MCF 10A (cell line): ENCODE results near the gene SLC50A1. TPM values are rescaled to one million over a fixed set of nuclear protein-coding genes. Genes with fewer than 3 reads are reported as not detected.

ENCODE experiments used
- BruUV-seq: library from RNA; stranded (reverse); fragments of 400-500 nt; replicated peaks from 2 replicates; lab custom pipeline; 2021; lab: Mats Ljungman, UMichigan
- CTCF ChIA-PET: fragments of 300-600 bp; sonication (Branson Sonifier 250); formaldehyde crosslinking; extraction: SDS; loops from one replicate; lab custom pipeline; 2021; ENCODE audit warnings: antibody characterized with exemption, inconsistent platforms; lab: Yijun Ruan, JAX
- POLR2A ChIA-PET: fragments of 300-600, 350-650 bp; sonication (Branson Sonifier 250); formaldehyde crosslinking; extraction: SDS; loops from one replicate; lab custom pipeline; 2020; ENCODE audit warnings: antibody characterized with exemption, inconsistent platforms; lab: Yijun Ruan, JAX
- DNase-seq: peaks from one replicate; pipeline ENCODE4 v3.0.0-alpha.2; 2018; ENCODE audit not compliant: unreplicated experiment
- H3K27ac Mint-ChIP-seq: one replicate; pipeline ENCODE4 v1.8.0; 2022; ENCODE audit warnings: mild to moderate bottlenecking, low read depth, mixed read lengths; ENCODE audit not compliant: unreplicated experiment
- H3K27me3 Mint-ChIP-seq: one replicate; pipeline ENCODE4 v1.8.0; 2022; ENCODE audit warnings: mixed read lengths; ENCODE audit not compliant: insufficient read depth, unreplicated experiment
- H3K36me3 Mint-ChIP-seq: one replicate; pipeline ENCODE4 v1.8.0; 2022; ENCODE audit warnings: mild to moderate bottlenecking, moderate library complexity, mixed read lengths; ENCODE audit not compliant: insufficient read depth, unreplicated experiment
- H3K4me1 Mint-ChIP-seq: one replicate; pipeline ENCODE4 v1.8.0; 2022; ENCODE audit warnings: mixed read lengths; ENCODE audit not compliant: insufficient read depth, unreplicated experiment
- H3K4me3 Mint-ChIP-seq: one replicate; pipeline ENCODE4 v1.8.0; 2022; ENCODE audit warnings: mild to moderate bottlenecking, moderate library complexity, mixed read lengths; ENCODE audit not compliant: unreplicated experiment
- H3K9me3 Mint-ChIP-seq: one replicate; pipeline ENCODE4 v1.8.0; 2022; ENCODE audit warnings: mixed read lengths; ENCODE audit not compliant: unreplicated experiment
- CTCF ChIP-seq: fragments of 200-600 bp; IDR thresholded peaks from one replicate; pipeline ENCODE4 v1.8.0; 2022; ENCODE audit warnings: antibody characterized with exemption, mild to moderate bottlenecking; ENCODE audit not compliant: unreplicated experiment
- intact Hi-C: fragments of 100-400 bp; cut with micrococcal nuclease; formaldehyde crosslinking; loops from 2 replicates; pipeline ENCODE4 v1.14.1; 2022
- total RNA-seq: library from RNA; stranded (reverse); gene quantifications from 2 replicates; pipeline ENCODE4 v1.2.3, GENCODE V29; 2022

Gene SLC50A1
- total RNA-seq, 1 experiment from 2014 or later = 91.2 TPM

- CTCF ChIA-PET = interaction anchor here (0.6 to 3.5 kb wide), 19 partner anchors 7 to 414 kb away, joined by 3 to 54 read pairs (median 5); partner anchors contain the start of genes CLK2, MTX1 and THBS3
- no TSS peak for BruUV-seq
- TF ChIP-seq CTCF = no peak
- Mint-ChIP-seq H3K4me1 (peaks cover 29% of the 10 kb centered on the region), H3K27ac (no peak overlapping the region), H3K4me3 (no peak overlapping the region), H3K27me3 (no peaks in the 10 kb centered on the region), H3K9me3 (no peaks in the 10 kb centered on the region), H3K36me3 (peaks cover 7% of the 10 kb centered on the region)
- intact Hi-C loops = loop anchor here (2.0 to 5.0 kb wide), 2 partner anchors 15 to 414 kb away; no protein-coding TSS in a partner anchor
- no peak for DNase-seq
- POLR2A ChIA-PET = interaction anchor here (0.5 to 15.7 kb wide), 4 partner anchors 17 to 107 kb away, joined by 3 to 215 read pairs (median 6); no protein-coding TSS in a partner anchor
Observed at GRCh38 chr1:155177918-155178281, 42.2 kb downstream of the SLC50A1 start.

DNA sequence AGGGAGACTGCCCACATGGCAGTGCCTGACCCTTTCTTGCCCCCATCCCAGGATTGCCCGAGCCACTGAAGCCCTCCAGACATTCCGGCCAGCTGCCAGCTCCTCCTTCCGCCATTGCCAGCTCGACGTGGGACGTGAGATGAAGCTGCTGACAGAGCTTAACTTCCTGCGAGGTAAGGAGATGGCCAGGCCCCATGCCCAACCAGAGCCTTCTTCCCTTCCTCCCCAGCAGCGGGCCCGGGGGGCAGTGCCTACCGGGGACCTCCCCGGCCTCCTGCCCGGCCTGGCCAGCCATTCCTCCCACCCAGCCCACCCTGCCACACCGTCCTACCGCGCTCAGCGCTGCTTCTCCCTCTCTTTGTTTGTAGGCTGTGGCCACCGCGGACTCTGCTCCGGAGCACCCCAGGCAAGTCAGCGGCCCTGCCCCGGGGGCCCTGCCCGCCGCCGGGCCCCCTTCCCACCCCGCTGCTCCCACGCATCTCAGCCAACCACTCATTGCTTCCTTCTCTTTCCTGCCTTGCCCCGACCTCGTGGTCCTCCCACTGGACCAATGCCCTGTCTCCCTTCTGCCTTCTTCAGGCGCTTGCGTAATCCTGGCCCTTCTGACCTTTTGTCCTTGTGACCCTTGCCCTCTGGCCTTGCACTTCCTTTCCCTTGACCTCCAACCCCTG lies 42.9 kb downstream of the SLC50A1 start:
- BruUV-seq = no TSS peak
- H3K9me3 Mint-ChIP-seq = no peaks in the 10 kb centered on the region
- intact Hi-C loops = loop anchor here (5.0 kb wide), 1 partner anchor 414 kb away; no protein-coding TSS in a partner anchor
- CTCF ChIA-PET = interaction anchor here (0.6 to 2.4 kb wide), 12 partner anchors 12 to 414 kb away, joined by 3 to 54 read pairs (median 4); partner anchors contain the start of genes MTX1 and THBS3
- H3K4me3 Mint-ChIP-seq = no peak overlapping the region
- H3K4me1 Mint-ChIP-seq = peaks cover 25% of the 10 kb centered on the region
- H3K36me3 Mint-ChIP-seq = peaks cover 5% of the 10 kb centered on the region
- no peak for TF ChIP-seq CTCF
- H3K27me3 Mint-ChIP-seq = no peaks in the 10 kb centered on the region
- no peak for DNase-seq
- no peak overlapping the region for H3K27ac Mint-ChIP-seq
- POLR2A ChIA-PET = interaction anchor here (0.5 to 15.7 kb wide), 2 partner anchors 16 to 106 kb away, joined by 3 to 215 read pairs; no protein-coding TSS in a partner anchor

DNA sequence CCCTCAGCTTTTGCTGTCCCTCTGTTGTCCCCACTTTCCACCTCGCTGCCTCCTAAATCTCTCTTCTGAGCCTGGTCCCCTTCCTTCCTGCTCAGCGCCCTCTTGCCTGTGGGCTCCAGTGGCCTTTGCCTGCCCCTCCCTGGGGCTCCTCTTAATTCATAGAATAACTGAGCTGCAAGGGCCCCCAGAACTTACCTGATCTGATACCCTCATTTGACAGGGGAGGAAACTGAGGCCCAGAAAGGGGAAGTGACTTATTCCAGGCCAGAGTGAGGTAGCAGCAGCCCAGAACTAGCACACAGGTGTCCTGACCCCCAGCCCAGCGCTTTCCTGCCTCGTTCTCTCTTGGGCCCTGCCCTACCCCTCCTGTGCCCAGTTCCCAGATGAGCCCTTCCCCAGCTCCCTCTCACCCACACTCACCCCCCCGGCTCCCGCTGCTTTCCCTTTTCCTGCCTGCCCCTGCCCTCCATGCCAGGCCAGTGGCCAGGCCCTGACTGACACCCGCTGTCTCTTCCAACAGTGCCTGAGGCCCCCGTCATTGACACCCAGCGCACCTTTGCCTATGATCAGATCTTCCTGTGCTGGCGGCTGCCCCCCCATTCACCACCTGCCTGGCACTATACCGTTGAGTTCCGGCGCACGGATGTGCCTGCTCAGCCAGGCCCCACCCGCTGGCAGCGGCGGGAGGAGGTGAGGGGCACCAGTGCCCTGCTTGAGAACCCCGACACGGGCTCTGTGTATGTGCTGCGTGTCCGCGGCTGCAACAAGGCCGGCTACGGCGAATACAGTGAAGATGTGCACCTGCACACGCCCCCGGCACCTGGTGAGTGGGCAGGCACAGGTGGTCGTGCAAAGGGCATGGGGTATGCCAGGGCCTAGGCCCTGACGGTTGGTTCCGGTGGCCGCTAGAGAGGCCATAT lies 43.7 kb downstream of the SLC50A1 start:
- no peak overlapping the region for H3K27ac Mint-ChIP-seq
- H3K27me3 Mint-ChIP-seq = no peaks in the 10 kb centered on the region
- H3K36me3 Mint-ChIP-seq = peaks cover 5% of the 10 kb centered on the region
- ChIA-PET POLR2A (interaction anchor here (0.7 to 15.7 kb wide), 2 partner anchors 15 to 144 kb away, joined by 4 to 215 read pairs; no protein-coding TSS in a partner anchor), CTCF (interaction anchor here (1.0 to 2.4 kb wide), 6 partner anchors 13 to 88 kb away, joined by 3 to 16 read pairs (median 3); no protein-coding TSS in a partner anchor)
- no peak overlapping the region for H3K4me3 Mint-ChIP-seq
- BruUV-seq = no TSS peak
- intact Hi-C loops = loop anchor here (5.0 kb wide), 1 partner anchor 413 kb away; no protein-coding TSS in a partner anchor
- peaks cover 19% of the 10 kb centered on the region for H3K4me1 Mint-ChIP-seq
- no peak for TF ChIP-seq CTCF
- H3K9me3 Mint-ChIP-seq = no peaks in the 10 kb centered on the region
- DNase-seq = no peak
